SU-DHL-6 (cell line): ENCODE results near the gene RAPGEF6.

Source experiments
- H2AFZ ChIP-seq: fragments of 200-600 bp; sonication (generic); 2 replicates; pipeline ENCODE4 v1.6.1; 2014; ENCODE audit warnings: low read depth, mild to moderate bottlenecking, moderate library complexity, mixed read lengths, antibody characterized with exemption, low read length; ENCODE audit not compliant: severe bottlenecking
- H3F3A ChIP-seq: fragments of 200-600 bp; shearing (Covaris generic); 2 replicates; pipeline ENCODE4 v1.6.0; 2016; ENCODE audit warnings: antibody characterized with exemption, mild to moderate bottlenecking; ENCODE audit not compliant: insufficient read depth
- H3K27ac ChIP-seq: fragments of 200-600 bp; sonication (generic); 2 replicates; pipeline ENCODE4 v1.5.1; 2016; ENCODE audit warnings: low read depth, mild to moderate bottlenecking, low read length, moderate library complexity, mixed read lengths
- H3K27me3 ChIP-seq: fragments of 200-600 bp; sonication (generic), shearing (Covaris generic); 2 replicates; pipeline ENCODE4 v1.6.0; 2014; ENCODE audit warnings: mild to moderate bottlenecking, low read length
- H3K36me3 ChIP-seq: fragments of 200-600 bp; sonication (generic); 2 replicates; pipeline ENCODE4 v1.6.1; 2014; ENCODE audit warnings: mild to moderate bottlenecking, low read length, mixed read lengths
- H3K4me2 ChIP-seq: fragments of 300-600, 200-600 bp; shearing (Covaris generic), sonication (generic); 2 replicates; pipeline ENCODE4 v1.6.0; 2014; ENCODE audit warnings: low read length, low read depth, mild to moderate bottlenecking; ENCODE audit not compliant: poor library complexity, severe bottlenecking
- H3K4me3 ChIP-seq: fragments of 200-600 bp; sonication (generic); 2 replicates; pipeline ENCODE4 v1.5.1; 2014; ENCODE audit warnings: antibody characterized with exemption, low read length, mild to moderate bottlenecking, mixed read lengths; ENCODE audit not compliant: insufficient read depth, poor library complexity, severe bottlenecking
- H3K79me2 ChIP-seq: fragments of 200-600 bp; sonication (generic); 2 replicates; pipeline ENCODE4 v1.6.1; 2014; ENCODE audit warnings: mild to moderate bottlenecking, low read length, moderate library complexity; ENCODE audit not compliant: insufficient read depth
- H3K9ac ChIP-seq: fragments of 200-600 bp; sonication (generic); 2 replicates; pipeline ENCODE4 v1.7.0; 2014; ENCODE audit warnings: mild to moderate bottlenecking, low read length
- H3K9me2 ChIP-seq: fragments of 200-600 bp; sonication (generic); replicated peaks from 2 replicates; pipeline ENCODE4 v1.6.1; 2014; ENCODE audit warnings: low read length; ENCODE audit not compliant: insufficient read depth
- H3K9me3 ChIP-seq: fragments of 200-600 bp; sonication (generic); 2 replicates; pipeline ENCODE4 v1.6.1; 2014; ENCODE audit warnings: low read length, mixed read lengths; ENCODE audit not compliant: insufficient read depth
- H4K20me1 ChIP-seq: fragments of 200-600 bp; sonication (generic); 2 replicates; pipeline ENCODE4 v1.6.1; 2014; ENCODE audit warnings: low read depth, mild to moderate bottlenecking, antibody characterized with exemption, low read length, moderate library complexity, mixed read lengths
- EZH2phosphoT487 ChIP-seq: fragments of 200-600 bp; sonication (generic), shearing (Covaris generic); conservative IDR thresholded peaks from 2 replicates; pipeline ENCODE4 v1.6.1; 2018; ENCODE audit warnings: mild to moderate bottlenecking, antibody characterized with exemption, low read length, moderate library complexity, mixed read lengths
- TF ChIP-seq, protein P1 (sequence below): fragments of 200-600 bp; sonication (generic); IDR thresholded peaks from one replicate; pipeline ENCODE4 v1.5.1; 2017; ENCODE audit warnings: antibody characterized with exemption, mild to moderate bottlenecking, low read length, moderate library complexity; ENCODE audit not compliant: insufficient read depth, poor library complexity, severe bottlenecking

The RAPGEF6 gene

DNA sequence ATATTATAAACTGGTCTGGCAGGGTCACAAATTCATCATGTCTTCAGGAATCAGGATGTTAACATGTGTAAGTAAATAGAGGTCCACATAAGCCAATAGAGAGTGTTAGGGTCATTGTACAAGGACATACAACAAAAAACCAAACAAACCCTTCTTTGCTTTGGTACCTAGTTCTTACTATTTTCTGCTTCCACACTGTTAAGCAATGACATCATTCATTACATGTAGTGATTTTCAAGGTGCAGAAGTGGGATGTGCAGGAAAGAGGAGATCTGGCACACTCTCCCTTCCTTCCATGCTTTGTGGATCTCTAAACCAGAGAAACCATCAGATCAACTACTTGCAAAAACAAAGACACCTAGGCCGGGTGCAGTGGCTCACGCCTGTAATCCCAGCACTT is 184.1 kb downstream of the RAPGEF6 start:
- Histone ChIP-seq H3F3A (no peaks in the 10 kb centered on the region; the same call in 1 of the 2 replicates), H3K36me3 (peaks cover 61% of the 10 kb centered on the region), H3K4me2 (no peak overlapping the region), H3K9me2 (no peaks in the 10 kb centered on the region), H3K79me2 (0 out of 2 replicates have a peak, but pooled peaks cover 3% of the 10 kb centered on the region), H3K27me3 (no peaks in the 10 kb centered on the region), H2AFZ (no peak overlapping the region), H3K9ac (no peak overlapping the region), H4K20me1 (no peaks in the 10 kb centered on the region), H3K27ac (no peak overlapping the region), H3K9me3 (no peaks in the 10 kb centered on the region), H3K4me3 (no peak overlapping the region)
- TF ChIP-seq, protein P1, sequence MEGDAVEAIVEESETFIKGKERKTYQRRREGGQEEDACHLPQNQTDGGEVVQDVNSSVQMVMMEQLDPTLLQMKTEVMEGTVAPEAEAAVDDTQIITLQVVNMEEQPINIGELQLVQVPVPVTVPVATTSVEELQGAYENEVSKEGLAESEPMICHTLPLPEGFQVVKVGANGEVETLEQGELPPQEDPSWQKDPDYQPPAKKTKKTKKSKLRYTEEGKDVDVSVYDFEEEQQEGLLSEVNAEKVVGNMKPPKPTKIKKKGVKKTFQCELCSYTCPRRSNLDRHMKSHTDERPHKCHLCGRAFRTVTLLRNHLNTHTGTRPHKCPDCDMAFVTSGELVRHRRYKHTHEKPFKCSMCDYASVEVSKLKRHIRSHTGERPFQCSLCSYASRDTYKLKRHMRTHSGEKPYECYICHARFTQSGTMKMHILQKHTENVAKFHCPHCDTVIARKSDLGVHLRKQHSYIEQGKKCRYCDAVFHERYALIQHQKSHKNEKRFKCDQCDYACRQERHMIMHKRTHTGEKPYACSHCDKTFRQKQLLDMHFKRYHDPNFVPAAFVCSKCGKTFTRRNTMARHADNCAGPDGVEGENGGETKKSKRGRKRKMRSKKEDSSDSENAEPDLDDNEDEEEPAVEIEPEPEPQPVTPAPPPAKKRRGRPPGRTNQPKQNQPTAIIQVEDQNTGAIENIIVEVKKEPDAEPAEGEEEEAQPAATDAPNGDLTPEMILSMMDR: no peak
- no peak for TF ChIP-seq EZH2phosphoT487

DNA sequence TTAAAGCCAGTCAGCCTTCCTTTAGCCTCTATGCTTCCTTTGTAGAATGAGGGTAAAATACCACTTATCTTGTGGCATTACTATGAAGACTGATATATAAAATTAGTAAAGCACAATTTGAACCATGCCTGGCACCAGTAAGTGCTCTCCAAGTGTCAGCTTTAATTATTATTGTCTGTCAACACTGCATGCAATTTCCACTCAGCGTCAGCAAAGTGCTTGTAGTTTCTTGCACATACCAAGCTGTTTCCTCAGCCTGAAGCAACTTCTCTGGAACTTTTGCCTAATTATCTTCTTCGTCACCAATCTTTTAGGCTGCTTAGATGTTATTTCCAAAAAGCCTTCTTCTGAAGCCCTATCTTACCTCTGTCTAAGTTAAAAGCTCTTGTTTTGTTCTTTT is 193.8 kb downstream of the RAPGEF6 start:
- Histone ChIP-seq H3K4me2 (no peak overlapping the region), H3K27ac (no peak overlapping the region), H3K27me3 (no peaks in the 10 kb centered on the region), H3K79me2 (no peaks in the 10 kb centered on the region), H2AFZ (no peak overlapping the region), H4K20me1 (0 out of 2 replicates have a peak, but pooled peaks cover 3% of the 10 kb centered on the region), H3K36me3 (peaks cover 73% of the 10 kb centered on the region), H3K9ac (no peak overlapping the region), H3K9me3 (no peaks in the 10 kb centered on the region), H3K4me3 (no peak overlapping the region), H3K9me2 (no peaks in the 10 kb centered on the region), H3F3A (no peaks in the 10 kb centered on the region)
- TF ChIP-seq EZH2phosphoT487: no peak
- TF ChIP-seq, protein P1: no peak

DNA sequence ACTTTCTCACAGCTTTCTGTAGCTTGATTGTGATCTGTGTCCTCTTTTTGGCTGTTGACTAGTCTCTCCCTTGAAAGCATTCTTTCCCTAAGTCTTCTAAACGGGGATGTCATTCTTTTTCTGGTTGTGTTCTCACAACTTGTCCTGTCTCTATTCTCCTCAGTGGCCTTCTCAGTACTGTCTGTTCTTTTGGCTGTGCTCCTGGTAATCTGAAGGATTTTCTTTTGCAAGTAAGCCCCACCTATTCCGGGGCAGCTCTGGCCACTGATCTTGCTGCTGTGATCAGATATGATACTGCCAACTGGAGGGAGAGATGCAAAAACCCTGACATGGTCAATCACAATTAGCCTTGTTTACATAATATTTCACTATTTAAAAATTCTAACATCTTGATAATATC is 198.9 kb downstream of the RAPGEF6 start:
- no peaks in the 10 kb centered on the region for H3K27me3 ChIP-seq
- no peak overlapping the region for H3K9ac ChIP-seq
- no peaks in the 10 kb centered on the region for H3K9me3 ChIP-seq
- no peaks in the 10 kb centered on the region for H3K79me2 ChIP-seq
- no peak overlapping the region for H3K4me2 ChIP-seq
- H3K27ac ChIP-seq: no peak overlapping the region
- H3K36me3 ChIP-seq: peaks cover 47% of the 10 kb centered on the region
- TF ChIP-seq EZH2phosphoT487: no peak
- TF ChIP-seq, protein P1: no peak
- H2AFZ ChIP-seq: no peak overlapping the region
- H3K4me3 ChIP-seq: no peak overlapping the region
- H3F3A ChIP-seq: no peaks in the 10 kb centered on the region
- 0 out of 2 replicates have a peak, but pooled peaks cover 3% of the 10 kb centered on the region for H4K20me1 ChIP-seq
- H3K9me2 ChIP-seq: no peaks in the 10 kb centered on the region
